Erythroblast (primary cell): ENCODE results near the gene GPHN.
"Not testable (repeated sequence)": the region's sequence is repeated elsewhere in the genome, so short reads cannot be mapped to it uniquely, and the experiment has no call there.

Experiments used
- GATA1 ChIP-seq: IDR thresholded peaks from 2 replicates; pipeline ENCODE4 v1.6.1; 2011; ENCODE audit warnings: low read depth, mild to moderate bottlenecking, control low read depth, low read length, moderate library complexity
- POLR2A ChIP-seq: IDR thresholded peaks from 2 replicates; pipeline ENCODE4 v1.6.1; 2011; ENCODE audit warnings: mild to moderate bottlenecking, low read length

GRCh38 chr14:66714291-66714690 lies 206.3 kb downstream of the GPHN start:
- not testable (repeated sequence) for TF ChIP-seq POLR2A, GATA1
